HEK293 (cell line): ENCODE data around the gene ATP2C1.

Experiments
- CTCF ChIA-PET: fragments of 350-600 bp; formaldehyde crosslinking; extraction: SDS; loops from one replicate; lab custom pipeline; 2021; ENCODE audit warnings: antibody characterized with exemption; lab: Yijun Ruan, JAX
- POLR2A ChIA-PET: fragments of 300-600 bp; formaldehyde crosslinking; extraction: SDS; loops from one replicate; lab custom pipeline; 2020; ENCODE audit warnings: antibody characterized with exemption, inconsistent platforms; lab: Yijun Ruan, JAX
- H3K27ac ChIP-seq: fragments of 200-500 bp; sonication (Bioruptor generic); 2 replicates; pipeline ENCODE4 v1.5.1; 2014; ENCODE audit warnings: low read depth, low read length, control low read depth, inconsistent platforms; ENCODE audit errors: extremely low read depth
- H3K36me3 ChIP-seq, 2 experiments: fragments of 200-500 bp in 1 of 2; sonication (Bioruptor generic) in 1 of 2; 1 replicate in 1 of 2; 2 replicates in 1 of 2; pipeline ENCODE4 v1.5.1; 2014 to 2017; ENCODE audit warnings: inconsistent platforms in 2 of 2, low read length in 2 of 2; ENCODE audit not compliant: control insufficient read depth in 2 of 2, insufficient read depth in 1 of 2
- H3K4me1 ChIP-seq: fragments of 200-500 bp; sonication (Bioruptor generic); 2 replicates; pipeline ENCODE4 v1.5.1; 2014; ENCODE audit warnings: mild to moderate bottlenecking, low read length, inconsistent platforms; ENCODE audit not compliant: control insufficient read depth, insufficient read depth
- H3K4me3 ChIP-seq: 2 replicates; pipeline ENCODE4 v1.5.1; 2011; ENCODE audit warnings: low read depth, mild to moderate bottlenecking, control low read depth, low read length, moderate library complexity
- H3K9me3 ChIP-seq: fragments of 200-500 bp; sonication (Bioruptor generic); 2 replicates; pipeline ENCODE4 v1.5.1; 2014; ENCODE audit warnings: low read depth, low read length, inconsistent platforms; ENCODE audit not compliant: control insufficient read depth, insufficient read depth
- IKZF3 ChIP-seq: fragments of 450-650 bp; IDR thresholded peaks from 2 replicates; pipeline ENCODE4 v1.5.0; 2018; ENCODE audit warnings: missing biosample characterization, mild to moderate bottlenecking, missing genetic modification characterization, moderate library complexity
- KLF10 ChIP-seq: fragments of 450-650 bp; IDR thresholded peaks from 2 replicates; pipeline ENCODE4 v1.5.1; 2018; ENCODE audit warnings: missing biosample characterization, mild to moderate bottlenecking, missing genetic modification characterization
- MEIS1 ChIP-seq: sonication (generic); formaldehyde crosslinking; IDR thresholded peaks from 2 replicates; pipeline ENCODE4 v1.8.1; 2022; ENCODE audit warnings: missing genetic modification reagents, mild to moderate bottlenecking, borderline replicate concordance
- OSR2 ChIP-seq: fragments of 450-650 bp; formaldehyde crosslinking; IDR thresholded peaks from 2 replicates; pipeline ENCODE4 v1.5.1; 2016; ENCODE audit warnings: missing biosample characterization, missing genetic modification characterization
- REST ChIP-seq: fragments of 450-650 bp; formaldehyde crosslinking; IDR thresholded peaks from 2 replicates; pipeline ENCODE4 v1.5.1; 2016; ENCODE audit warnings: missing biosample characterization, missing genetic modification characterization
- ZBTB11 ChIP-seq: fragments of 450-650 bp; formaldehyde crosslinking; conservative IDR thresholded peaks from 2 replicates; pipeline ENCODE4 v1.5.1; 2016; ENCODE audit warnings: low read depth, missing biosample characterization, missing genetic modification characterization
- ZBTB21 ChIP-seq: fragments of 450-650 bp; formaldehyde crosslinking; IDR thresholded peaks from 2 replicates; pipeline ENCODE4 v1.5.1; 2017; ENCODE audit warnings: missing biosample characterization, missing genetic modification characterization
- ZBTB49 ChIP-seq: fragments of 450-650 bp; formaldehyde crosslinking; IDR thresholded peaks from 2 replicates; pipeline ENCODE4 v1.5.1; 2016; ENCODE audit warnings: missing biosample characterization, missing genetic modification characterization, low read depth
- ZBTB7A ChIP-seq: fragments of 450-650 bp; formaldehyde crosslinking; IDR thresholded peaks from 2 replicates; pipeline ENCODE4 v1.5.1; 2016; ENCODE audit warnings: low read depth, missing biosample characterization, missing genetic modification characterization
- ZNF132 ChIP-seq: fragments of 450-650 bp; formaldehyde crosslinking; IDR thresholded peaks from 2 replicates; pipeline ENCODE4 v1.5.1; 2017; ENCODE audit warnings: missing biosample characterization, missing genetic modification characterization, borderline replicate concordance
- ZNF175 ChIP-seq: fragments of 450-650 bp; formaldehyde crosslinking; IDR thresholded peaks from 2 replicates; pipeline ENCODE4 v1.5.1; 2016; ENCODE audit warnings: missing biosample characterization, missing genetic modification characterization
- ZNF202 ChIP-seq: fragments of 450-650 bp; formaldehyde crosslinking; IDR thresholded peaks from 2 replicates; pipeline ENCODE4 v1.5.1; 2016; ENCODE audit warnings: missing biosample characterization, missing genetic modification characterization, borderline replicate concordance
- ZNF366 ChIP-seq: fragments of 450-650 bp; formaldehyde crosslinking; conservative IDR thresholded peaks from 2 replicates; pipeline ENCODE4 v1.5.1; 2016; ENCODE audit warnings: missing biosample characterization, missing genetic modification characterization
- ZNF510 ChIP-seq: fragments of 450-650 bp; formaldehyde crosslinking; IDR thresholded peaks from 2 replicates; pipeline ENCODE4 v1.5.1; 2018; ENCODE audit warnings: mild to moderate bottlenecking, missing genetic modification characterization, missing biosample characterization; ENCODE audit not compliant: insufficient replicate concordance
- ZNF610 ChIP-seq: fragments of 450-650 bp; formaldehyde crosslinking; IDR thresholded peaks from 2 replicates; pipeline ENCODE4 v1.5.1; 2016; ENCODE audit warnings: missing biosample characterization, missing genetic modification characterization, borderline replicate concordance
- ZNF621 ChIP-seq: fragments of 450-650 bp; formaldehyde crosslinking; IDR thresholded peaks from 2 replicates; pipeline ENCODE4 v1.5.1; 2017; ENCODE audit warnings: missing biosample characterization, missing genetic modification characterization
- ZNF692 ChIP-seq: fragments of 450-650 bp; formaldehyde crosslinking; IDR thresholded peaks from 2 replicates; pipeline ENCODE4 v1.5.1; 2016; ENCODE audit warnings: missing biosample characterization, missing genetic modification characterization
- ZNF837 ChIP-seq: fragments of 450-650 bp; formaldehyde crosslinking; IDR thresholded peaks from 2 replicates; pipeline ENCODE4 v1.5.1; 2016; ENCODE audit warnings: missing biosample characterization, missing genetic modification characterization
- ZSCAN23 ChIP-seq: fragments of 450-650 bp; formaldehyde crosslinking; IDR thresholded peaks from 2 replicates; pipeline ENCODE4 v1.5.1; 2016; ENCODE audit warnings: missing biosample characterization, missing genetic modification characterization
- TF ChIP-seq, protein P1 (sequence below): fragments of 450-650 bp; formaldehyde crosslinking; conservative IDR thresholded peaks from 2 replicates; pipeline ENCODE4 v1.5.1; 2016; ENCODE audit warnings: low read depth, missing biosample characterization, missing genetic modification characterization

ATP2C1 gene

DNA sequence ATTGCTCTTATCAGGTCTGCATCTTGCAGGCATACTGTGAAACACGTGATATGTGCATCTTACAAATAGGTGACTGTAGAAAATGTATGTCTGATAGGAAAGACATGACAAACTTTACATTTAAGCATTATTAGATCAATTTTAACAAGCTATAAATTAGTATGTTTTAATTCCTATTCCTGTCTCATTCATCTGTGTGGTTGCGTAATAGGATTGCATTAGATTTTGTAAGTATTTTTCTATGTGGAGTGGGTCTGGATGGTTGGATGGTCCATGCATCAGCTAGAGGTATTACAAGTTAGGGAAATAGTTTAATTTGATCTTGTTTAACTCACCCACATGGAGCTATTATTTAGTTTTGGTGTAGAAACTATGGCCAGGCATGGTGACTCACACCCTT lies 113.9 kb downstream of the ATP2C1 start (continued):
- TF ChIP-seq ZBTB49 (tag by site-specific recombination): no peak
- TF ChIP-seq ZNF202 (tag by site-specific recombination): no peak
- TF ChIP-seq OSR2: no peak
- no peak for TF ChIP-seq KLF10 (tag by site-specific recombination)
- TF ChIP-seq REST (tag by site-specific recombination): no peak
- TF ChIP-seq ZNF132 (tag by site-specific recombination): no peak
- no peak for TF ChIP-seq ZBTB11
- TF ChIP-seq ZNF610 (tag by site-specific recombination): no peak

DNA sequence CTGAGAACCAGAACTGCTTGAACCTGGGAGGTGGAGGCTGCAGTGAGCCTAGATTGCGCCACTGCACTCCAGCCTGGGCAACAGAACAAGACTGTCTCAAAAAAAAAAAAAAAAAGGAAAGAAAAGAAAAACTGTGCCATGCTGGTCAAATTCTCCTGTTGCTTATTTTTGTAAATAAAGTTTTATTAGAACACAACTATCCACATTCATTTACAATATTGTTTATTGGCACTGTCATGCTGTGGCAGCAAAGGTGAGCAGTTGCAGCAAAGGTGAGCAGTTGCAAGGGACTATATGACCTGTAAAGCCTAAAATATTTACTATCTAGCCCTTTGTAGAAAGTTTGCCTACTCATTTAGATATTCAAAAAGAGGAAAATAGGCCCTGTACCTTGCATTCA lies 114.4 kb downstream of the ATP2C1 start:
- Histone ChIP-seq H3K4me3 (no peak overlapping the region), H3K36me3 (peaks cover 0 to 53% of the 10 kb centered on the region in 2 experiments; a peak in 2 of 3 replicates), H3K27ac (no peak overlapping the region), H3K9me3 (no peaks in the 10 kb centered on the region), H3K4me1 (no peaks in the 10 kb centered on the region)
- TF ChIP-seq, protein P1, sequence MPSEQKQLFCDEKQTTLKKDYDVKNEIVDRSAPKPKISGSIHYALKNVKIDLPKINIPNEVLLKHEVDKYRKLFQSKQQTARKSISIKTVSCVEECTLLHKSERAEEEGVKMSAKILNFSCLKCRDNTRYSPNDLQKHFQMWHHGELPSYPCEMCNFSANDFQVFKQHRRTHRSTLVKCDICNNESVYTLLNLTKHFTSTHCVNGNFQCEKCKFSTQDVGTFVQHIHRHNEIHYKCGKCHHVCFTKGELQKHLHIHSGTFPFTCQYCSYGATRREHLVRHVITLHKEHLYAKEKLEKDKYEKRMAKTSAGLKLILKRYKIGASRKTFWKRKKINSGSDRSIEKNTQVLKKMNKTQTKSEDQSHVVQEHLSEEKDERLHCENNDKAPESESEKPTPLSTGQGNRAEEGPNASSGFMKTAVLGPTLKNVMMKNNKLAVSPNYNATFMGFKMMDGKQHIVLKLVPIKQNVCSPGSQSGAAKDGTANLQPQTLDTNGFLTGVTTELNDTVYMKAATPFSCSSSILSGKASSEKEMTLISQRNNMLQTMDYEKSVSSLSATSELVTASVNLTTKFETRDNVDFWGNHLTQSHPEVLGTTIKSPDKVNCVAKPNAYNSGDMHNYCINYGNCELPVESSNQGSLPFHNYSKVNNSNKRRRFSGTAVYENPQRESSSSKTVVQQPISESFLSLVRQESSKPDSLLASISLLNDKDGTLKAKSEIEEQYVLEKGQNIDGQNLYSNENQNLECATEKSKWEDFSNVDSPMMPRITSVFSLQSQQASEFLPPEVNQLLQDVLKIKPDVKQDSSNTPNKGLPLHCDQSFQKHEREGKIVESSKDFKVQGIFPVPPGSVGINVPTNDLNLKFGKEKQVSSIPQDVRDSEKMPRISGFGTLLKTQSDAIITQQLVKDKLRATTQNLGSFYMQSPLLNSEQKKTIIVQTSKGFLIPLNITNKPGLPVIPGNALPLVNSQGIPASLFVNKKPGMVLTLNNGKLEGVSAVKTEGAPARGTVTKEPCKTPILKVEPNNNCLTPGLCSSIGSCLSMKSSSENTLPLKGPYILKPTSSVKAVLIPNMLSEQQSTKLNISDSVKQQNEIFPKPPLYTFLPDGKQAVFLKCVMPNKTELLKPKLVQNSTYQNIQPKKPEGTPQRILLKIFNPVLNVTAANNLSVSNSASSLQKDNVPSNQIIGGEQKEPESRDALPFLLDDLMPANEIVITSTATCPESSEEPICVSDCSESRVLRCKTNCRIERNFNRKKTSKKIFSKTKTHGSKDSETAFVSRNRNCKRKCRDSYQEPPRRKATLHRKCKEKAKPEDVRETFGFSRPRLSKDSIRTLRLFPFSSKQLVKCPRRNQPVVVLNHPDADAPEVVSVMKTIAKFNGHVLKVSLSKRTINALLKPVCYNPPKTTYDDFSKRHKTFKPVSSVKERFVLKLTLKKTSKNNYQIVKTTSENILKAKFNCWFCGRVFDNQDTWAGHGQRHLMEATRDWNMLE (tag by site-specific recombination): no peak
- TF ChIP-seq ZBTB7A (tag by site-specific recombination): no peak
- TF ChIP-seq ZNF510 (tag by site-specific recombination): no peak
- no peak for TF ChIP-seq ZNF202 (tag by site-specific recombination)
- TF ChIP-seq ZSCAN23 (tag by site-specific recombination): no peak
- TF ChIP-seq ZNF621 (tag by site-specific recombination): no peak
- no peak for TF ChIP-seq ZNF175 (tag by site-specific recombination)
- TF ChIP-seq ZNF837 (tag by site-specific recombination): no peak
- no peak for TF ChIP-seq MEIS1 (CRISPR knock-in tag)
- no peak for TF ChIP-seq IKZF3 (tag by site-specific recombination)
- TF ChIP-seq ZBTB21 (tag by site-specific recombination): no peak
- no peak for TF ChIP-seq ZNF132 (tag by site-specific recombination)
- TF ChIP-seq ZNF366 (tag by site-specific recombination): no peak
- no peak for TF ChIP-seq ZNF692
- ChIA-PET POLR2A (no interaction called here), CTCF (no interaction called here)
